K562 (cell line): Measurements from ENCODE around the gene HNRNPA3. TPM values are rescaled to one million over a fixed set of nuclear protein-coding genes. Genes with fewer than 3 reads are reported as not detected.
A peak's percentile ranks its signal among the peaks of the same experiment; 100 is the strongest.

Experiments used
- ADNP ChIP-seq: fragments of 200-800 bp; sonication (Bioruptor generic); IDR thresholded peaks from 2 replicates; pipeline ENCODE4 v1.6.1; 2016; ENCODE audit warnings: missing genetic modification characterization, missing compliant biosample characterization
- ATF1 ChIP-seq, 2 experiments: fragments of 450-650 bp in 1 of 2; IDR thresholded peaks; 2 replicates each; pipeline ENCODE4 v1.6.1; 2016; ENCODE audit warnings: missing compliant biosample characterization in 1 of 2, missing genetic modification characterization in 1 of 2
- CREB3 ChIP-seq: fragments of 450-650 bp; conservative IDR thresholded peaks from 2 replicates; pipeline ENCODE4 v1.6.1; 2016; ENCODE audit warnings: missing genetic modification characterization, low read depth, mild to moderate bottlenecking, missing compliant biosample characterization, moderate library complexity
- EP400 ChIP-seq: fragments of 450-650 bp; IDR thresholded peaks from 2 replicates; pipeline ENCODE4 v1.6.1; 2017; ENCODE audit warnings: antibody characterized with exemption, mild to moderate bottlenecking, moderate library complexity
- GABPA ChIP-seq: fragments of 200-800 bp; sonication (Bioruptor generic); conservative IDR thresholded peaks from 2 replicates; pipeline ENCODE4 v1.6.1; 2016; ENCODE audit warnings: low read depth, missing genetic modification characterization, missing compliant biosample characterization
- MAZ ChIP-seq, 2 experiments: fragments of 450-650 bp in 1 of 2; sonication (generic) in 1 of 2; formaldehyde crosslinking; IDR thresholded peaks in 1 of 2; conservative IDR thresholded peaks in 1 of 2; 2 replicates each; pipeline versions ENCODE4 v1.4.0 to v1.5.0; 2020; ENCODE audit warnings: mild to moderate bottlenecking in 1 of 2, missing genetic modification reagents in 1 of 2
- PHF20 ChIP-seq: fragments of 450-650 bp; IDR thresholded peaks from 2 replicates; pipeline ENCODE4 v1.6.1; 2018; ENCODE audit not compliant: partially characterized antibody
- TBL1XR1 ChIP-seq, 2 experiments: IDR thresholded peaks; 2 replicates each; pipeline ENCODE4 v1.6.1; 2012; ENCODE audit warnings: improper control_type of control experiment in 2 of 2, low read length in 2 of 2, mild to moderate bottlenecking in 1 of 2
- THAP7 ChIP-seq: fragments of 250-450 bp; sonication (Bioruptor Pico); IDR thresholded peaks from 2 replicates; pipeline ENCODE4 v1.5.0; 2021
- ZNF551 ChIP-seq: fragments of 250-450 bp; sonication (Bioruptor Pico); IDR thresholded peaks from 2 replicates; pipeline ENCODE4 v1.5.0; 2021; ENCODE audit warnings: mild to moderate bottlenecking, moderate library complexity
- ZNF695 ChIP-seq: fragments of 450-650 bp; formaldehyde crosslinking; IDR thresholded peaks from 2 replicates; pipeline ENCODE4 v1.4.0; 2020; ENCODE audit warnings: mild to moderate bottlenecking, moderate library complexity
- ZSCAN32 ChIP-seq: fragments of 450-650 bp; formaldehyde crosslinking; IDR thresholded peaks from 2 replicates; pipeline ENCODE4 v1.4.0; 2020; ENCODE audit warnings: mild to moderate bottlenecking, moderate library complexity
- polyA plus RNA-seq, 8 experiments: library from polyadenylated mRNA; depleted of rRNA in 4 of 8; stranded (reverse) in 5 of 8; unstranded in 3 of 8; fragments of >200 nt; fragmentation: Nextera tagmentation in 2 of 8; fragmentation: Illumina TruSeq in 1 of 8; extraction: Ambion mirVana in 2 of 8; extraction: Trizol in 1 of 8; gene quantifications; 2 replicates each; pipeline versions ENCODE4 v1.2.1 to v1.2.3, GENCODE V29; 2011 to 2014; ENCODE audit warnings: inconsistent platforms in 1 of 8, missing spikeins in 1 of 8
- total RNA-seq, 7 experiments: library from RNA; depleted of rRNA in 6 of 7; stranded (reverse); fragments of >200 nt in 6 of 7; fragmentation: Illumina TruSeq in 2 of 7; extraction: Trizol in 2 of 7; gene quantifications; 2 replicates each; pipeline versions ENCODE4 v1.2.1 to v1.2.3, GENCODE V29; 2011 to 2021; ENCODE audit warnings: low replicate concordance in 1 of 7
- TF ChIP-seq, protein P1 (sequence below): fragments of 450-650 bp; formaldehyde crosslinking; IDR thresholded peaks from 2 replicates; pipeline ENCODE4 v1.4.0; 2020; ENCODE audit warnings: mild to moderate bottlenecking, moderate library complexity
- TF ChIP-seq, protein P2 (sequence below), 2 experiments: fragments of 450-650 bp; conservative IDR thresholded peaks; 2 replicates each; pipeline ENCODE4 v1.6.1; 2017; ENCODE audit warnings: mild to moderate bottlenecking in 2 of 2, moderate library complexity in 2 of 2
- TF ChIP-seq, protein P3 (sequence below), 2 experiments: IDR thresholded peaks; 2 replicates each; pipeline ENCODE4 v1.6.1; 2011; ENCODE audit warnings: borderline replicate concordance in 1 of 2, control low read depth in 1 of 2, low read depth in 1 of 2, low read length in 1 of 2, mild to moderate bottlenecking in 1 of 2, mixed read lengths in 1 of 2, moderate library complexity in 1 of 2; ENCODE audit not compliant: insufficient read depth in 1 of 2, insufficient read length in 1 of 2, poor library complexity in 1 of 2, severe bottlenecking in 1 of 2; ENCODE audit errors: extremely low read depth in 1 of 2
- TF ChIP-seq, protein P4 (sequence below): IDR thresholded peaks from 3 replicates; pipeline ENCODE4 v1.6.1; 2011; ENCODE audit warnings: borderline replicate concordance, mild to moderate bottlenecking, moderate library complexity; ENCODE audit not compliant: insufficient read length; ENCODE audit errors: extremely low read depth

HNRNPA3 gene
- total and polyA plus RNA-seq, 9 of the 15 experiments (the other 6 are each of a cell fraction or from before 2014, with no cell fraction given), result 72.8 to 428 (median 192) TPM

DNA sequence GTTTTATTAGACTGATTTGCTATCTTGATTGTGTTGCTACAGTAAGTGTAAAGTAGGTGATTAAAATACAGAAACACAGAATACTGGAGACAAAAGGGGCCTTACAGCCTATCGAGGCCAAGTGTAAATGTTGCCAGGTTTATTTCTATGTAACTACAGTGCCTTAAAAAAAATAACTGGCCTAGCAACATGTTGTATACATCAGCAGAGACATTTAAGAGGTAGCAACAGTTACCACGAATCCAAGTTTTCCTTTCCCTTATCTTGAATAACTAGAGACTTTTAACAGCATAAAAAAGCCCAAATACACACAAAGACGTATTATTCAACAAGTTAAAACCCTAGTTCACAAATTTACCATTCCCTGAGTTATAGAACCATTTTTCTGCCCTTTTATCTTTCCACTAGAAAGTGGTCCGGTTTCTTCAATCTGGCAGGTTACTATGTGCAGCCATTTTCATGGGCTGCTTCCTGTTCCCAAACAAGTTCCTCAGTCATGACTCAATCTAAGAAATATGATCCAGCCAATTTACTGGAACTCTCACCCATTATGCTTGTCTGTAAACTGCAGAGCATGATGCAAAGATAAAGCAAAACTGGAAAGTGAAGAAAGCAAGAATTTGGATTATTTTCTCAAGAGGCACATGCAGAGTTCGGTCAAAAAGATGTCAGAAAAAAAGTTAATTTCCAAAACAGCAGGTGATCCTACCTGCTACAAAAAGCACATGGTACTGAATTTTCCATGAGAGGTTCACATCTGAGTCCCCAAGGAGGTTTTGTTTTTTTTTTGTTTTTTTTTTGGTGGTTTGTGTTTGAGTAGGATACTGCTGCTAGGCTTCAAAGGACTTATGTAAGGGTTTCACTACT lies 29.8 kb downstream of the HNRNPA3 start (continued):
- TF ChIP-seq THAP7 (CRISPR knock-in tag) (no peak), MAZ (CRISPR knock-in tag; conservative IDR thresholded peaks at IDR 0.05 in 1 of 2, IDR thresholded peaks at IDR 0.05 in 1 of 2) (peak in 1 of 2 experiments; percentile 23; a peak in 2 of 4 replicates), ZNF695 (CRISPR knock-in tag) (no peak), PHF20 (no peak), GABPA (tag) (peak; percentile 64), ADNP (tag) (no peak; the same call in 1 of the 2 replicates), ZSCAN32 (CRISPR knock-in tag) (no peak), ATF1 (CRISPR knock-in tag; IDR thresholded peaks at IDR 0.05) (no peak), ATF1 (tag; IDR thresholded peaks at IDR 0.05) (peak; percentile 52), EP400 (peak; percentile 80), ZNF551 (CRISPR knock-in tag) (no peak), TBL1XR1 (IDR thresholded peaks at IDR 0.05; ENCODE audit: low read length in 2 of 2) (peak in 1 of 2 experiments; percentile 85; a peak in 2 of 4 replicates), CREB3 (tag) (no peak)
- TF ChIP-seq, protein P1, sequence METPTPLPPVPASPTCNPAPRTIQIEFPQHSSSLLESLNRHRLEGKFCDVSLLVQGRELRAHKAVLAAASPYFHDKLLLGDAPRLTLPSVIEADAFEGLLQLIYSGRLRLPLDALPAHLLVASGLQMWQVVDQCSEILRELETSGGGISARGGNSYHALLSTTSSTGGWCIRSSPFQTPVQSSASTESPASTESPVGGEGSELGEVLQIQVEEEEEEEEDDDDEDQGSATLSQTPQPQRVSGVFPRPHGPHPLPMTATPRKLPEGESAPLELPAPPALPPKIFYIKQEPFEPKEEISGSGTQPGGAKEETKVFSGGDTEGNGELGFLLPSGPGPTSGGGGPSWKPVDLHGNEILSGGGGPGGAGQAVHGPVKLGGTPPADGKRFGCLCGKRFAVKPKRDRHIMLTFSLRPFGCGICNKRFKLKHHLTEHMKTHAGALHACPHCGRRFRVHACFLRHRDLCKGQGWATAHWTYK, result peak; percentile 25; the same call in 1 of the 2 replicates
- TF ChIP-seq, protein P2, sequence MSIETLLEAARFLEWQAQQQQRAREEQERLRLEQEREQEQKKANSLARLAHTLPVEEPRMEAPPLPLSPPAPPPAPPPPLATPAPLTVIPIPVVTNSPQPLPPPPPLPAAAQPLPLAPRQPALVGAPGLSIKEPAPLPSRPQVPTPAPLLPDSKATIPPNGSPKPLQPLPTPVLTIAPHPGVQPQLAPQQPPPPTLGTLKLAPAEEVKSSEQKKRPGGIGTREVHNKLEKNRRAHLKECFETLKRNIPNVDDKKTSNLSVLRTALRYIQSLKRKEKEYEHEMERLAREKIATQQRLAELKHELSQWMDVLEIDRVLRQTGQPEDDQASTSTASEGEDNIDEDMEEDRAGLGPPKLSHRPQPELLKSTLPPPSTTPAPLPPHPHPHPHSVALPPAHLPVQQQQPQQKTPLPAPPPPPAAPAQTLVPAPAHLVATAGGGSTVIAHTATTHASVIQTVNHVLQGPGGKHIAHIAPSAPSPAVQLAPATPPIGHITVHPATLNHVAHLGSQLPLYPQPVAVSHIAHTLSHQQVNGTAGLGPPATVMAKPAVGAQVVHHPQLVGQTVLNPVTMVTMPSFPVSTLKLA (conservative IDR thresholded peaks at IDR 0.05), result peak in 1 of 2 experiments; percentile 62
- TF ChIP-seq, protein P3, sequence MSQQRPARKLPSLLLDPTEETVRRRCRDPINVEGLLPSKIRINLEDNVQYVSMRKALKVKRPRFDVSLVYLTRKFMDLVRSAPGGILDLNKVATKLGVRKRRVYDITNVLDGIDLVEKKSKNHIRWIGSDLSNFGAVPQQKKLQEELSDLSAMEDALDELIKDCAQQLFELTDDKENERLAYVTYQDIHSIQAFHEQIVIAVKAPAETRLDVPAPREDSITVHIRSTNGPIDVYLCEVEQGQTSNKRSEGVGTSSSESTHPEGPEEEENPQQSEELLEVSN (IDR thresholded peaks at IDR 0.05; ENCODE audit: borderline replicate concordance in 1 of 2, extremely low read depth in 1 of 2, insufficient read depth in 1 of 2, insufficient read length in 1 of 2, low read depth in 1 of 2, low read length in 1 of 2, poor library complexity in 1 of 2, severe bottlenecking in 1 of 2), result no peak
- TF ChIP-seq, protein P4, sequence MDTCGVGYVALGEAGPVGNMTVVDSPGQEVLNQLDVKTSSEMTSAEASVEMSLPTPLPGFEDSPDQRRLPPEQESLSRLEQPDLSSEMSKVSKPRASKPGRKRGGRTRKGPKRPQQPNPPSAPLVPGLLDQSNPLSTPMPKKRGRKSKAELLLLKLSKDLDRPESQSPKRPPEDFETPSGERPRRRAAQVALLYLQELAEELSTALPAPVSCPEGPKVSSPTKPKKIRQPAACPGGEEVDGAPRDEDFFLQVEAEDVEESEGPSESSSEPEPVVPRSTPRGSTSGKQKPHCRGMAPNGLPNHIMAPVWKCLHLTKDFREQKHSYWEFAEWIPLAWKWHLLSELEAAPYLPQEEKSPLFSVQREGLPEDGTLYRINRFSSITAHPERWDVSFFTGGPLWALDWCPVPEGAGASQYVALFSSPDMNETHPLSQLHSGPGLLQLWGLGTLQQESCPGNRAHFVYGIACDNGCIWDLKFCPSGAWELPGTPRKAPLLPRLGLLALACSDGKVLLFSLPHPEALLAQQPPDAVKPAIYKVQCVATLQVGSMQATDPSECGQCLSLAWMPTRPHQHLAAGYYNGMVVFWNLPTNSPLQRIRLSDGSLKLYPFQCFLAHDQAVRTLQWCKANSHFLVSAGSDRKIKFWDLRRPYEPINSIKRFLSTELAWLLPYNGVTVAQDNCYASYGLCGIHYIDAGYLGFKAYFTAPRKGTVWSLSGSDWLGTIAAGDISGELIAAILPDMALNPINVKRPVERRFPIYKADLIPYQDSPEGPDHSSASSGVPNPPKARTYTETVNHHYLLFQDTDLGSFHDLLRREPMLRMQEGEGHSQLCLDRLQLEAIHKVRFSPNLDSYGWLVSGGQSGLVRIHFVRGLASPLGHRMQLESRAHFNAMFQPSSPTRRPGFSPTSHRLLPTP, result no peak
